Measurements from ENCODE around the gene ACOT4.

DNA sequence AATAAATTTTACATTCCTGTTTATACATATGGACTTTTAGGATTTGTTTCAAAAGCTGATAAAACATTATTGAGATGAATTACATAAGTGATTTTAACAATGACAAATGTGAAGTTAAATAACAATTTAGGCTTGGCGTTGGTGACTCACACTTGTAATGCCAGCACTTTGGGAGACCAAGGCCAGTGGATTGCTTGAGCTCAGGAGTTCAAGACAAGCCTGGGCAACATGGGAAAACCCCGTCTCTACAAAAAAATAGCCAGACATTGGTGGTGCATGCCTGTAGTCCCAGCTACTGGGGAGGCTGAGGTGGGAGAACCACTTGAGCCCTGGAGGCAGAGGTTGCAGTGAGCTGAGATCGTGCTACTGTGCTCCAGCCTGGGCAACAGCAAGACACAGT lies 15.3 kb upstream of the ACOT4 start:
- TF ChIP-seq, protein P1, sequence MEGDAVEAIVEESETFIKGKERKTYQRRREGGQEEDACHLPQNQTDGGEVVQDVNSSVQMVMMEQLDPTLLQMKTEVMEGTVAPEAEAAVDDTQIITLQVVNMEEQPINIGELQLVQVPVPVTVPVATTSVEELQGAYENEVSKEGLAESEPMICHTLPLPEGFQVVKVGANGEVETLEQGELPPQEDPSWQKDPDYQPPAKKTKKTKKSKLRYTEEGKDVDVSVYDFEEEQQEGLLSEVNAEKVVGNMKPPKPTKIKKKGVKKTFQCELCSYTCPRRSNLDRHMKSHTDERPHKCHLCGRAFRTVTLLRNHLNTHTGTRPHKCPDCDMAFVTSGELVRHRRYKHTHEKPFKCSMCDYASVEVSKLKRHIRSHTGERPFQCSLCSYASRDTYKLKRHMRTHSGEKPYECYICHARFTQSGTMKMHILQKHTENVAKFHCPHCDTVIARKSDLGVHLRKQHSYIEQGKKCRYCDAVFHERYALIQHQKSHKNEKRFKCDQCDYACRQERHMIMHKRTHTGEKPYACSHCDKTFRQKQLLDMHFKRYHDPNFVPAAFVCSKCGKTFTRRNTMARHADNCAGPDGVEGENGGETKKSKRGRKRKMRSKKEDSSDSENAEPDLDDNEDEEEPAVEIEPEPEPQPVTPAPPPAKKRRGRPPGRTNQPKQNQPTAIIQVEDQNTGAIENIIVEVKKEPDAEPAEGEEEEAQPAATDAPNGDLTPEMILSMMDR (conservative IDR thresholded peaks at IDR 0.05) = no peak
- TF ChIP-seq ZFX (IDR thresholded peaks at IDR 0.05) = no peak
